ENCODE data around the gene RACK1. TPM values are rescaled to one million over a fixed set of nuclear protein-coding genes. Genes with fewer than 3 reads are reported as not detected.

Gene RACK1
- total RNA-seq, 4 donors from 2014 or later, result 1,656 to 5,035 (median 2,557) TPM

- H3K27ac ChIP-seq, result peak overlapping the region; percentile 86 to 95
- TF ChIP-seq CTCF (IDR thresholded peaks at IDR 0.05), result no peak
- TF ChIP-seq POLR2A (IDR thresholded peaks at IDR 0.05), result no peak
- no peaks in the 10 kb centered on the region for H3K27me3 ChIP-seq
- intact Hi-C loops (cut with DNase I; ENCODE audit: low total_unique reads), result no loop called here
- no peak for DNase-seq
- no peaks in the 10 kb centered on the region for H3K36me3 ChIP-seq
- H3K4me3 ChIP-seq, result peak overlapping the region; percentile 60 to 80
- peaks cover 11% of the 10 kb centered on the region in 2 donors for H3K4me1 ChIP-seq
- no peaks in the 10 kb centered on the region for H3K9me3 ChIP-seq
Measured at GRCh38 chr5:181259974-181260719, 16.4 kb upstream of the RACK1 start.

GRCh38 chr5:181259283-181259682 lies 15.6 kb upstream of the RACK1 start:
- H3K4me3 ChIP-seq, result peak overlapping the region; percentile 60 to 80
- H3K27ac ChIP-seq, result peak overlapping the region; percentile 86 to 95
- no peak for DNase-seq
- intact Hi-C loops (cut with DNase I; ENCODE audit: low total_unique reads), result no loop called here
- no peaks in the 10 kb centered on the region for H3K27me3 ChIP-seq
- TF ChIP-seq POLR2A (IDR thresholded peaks at IDR 0.05) (no peak), CTCF (IDR thresholded peaks at IDR 0.05) (no peak)
- H3K4me1 ChIP-seq, result peaks cover 11% of the 10 kb centered on the region in 2 donors
- no peaks in the 10 kb centered on the region for H3K9me3 ChIP-seq
- H3K36me3 ChIP-seq, result no peaks in the 10 kb centered on the region

- Histone ChIP-seq H3K27me3 (no peaks in the 10 kb centered on the region), H3K4me1 (peaks cover 11 to 13% of the 10 kb centered on the region in 2 donors), H3K9me3 (no peaks in the 10 kb centered on the region), H3K4me3 (no peak overlapping the region), H3K27ac (no peak overlapping the region), H3K36me3 (no peaks in the 10 kb centered on the region)
- no peak for DNase-seq
- TF ChIP-seq CTCF (IDR thresholded peaks at IDR 0.05) (no peak), POLR2A (IDR thresholded peaks at IDR 0.05) (no peak)
- intact Hi-C loops (cut with DNase I; ENCODE audit: low total_unique reads), result no loop called here
Measured at GRCh38 chr5:181258576-181258975, 14.9 kb upstream of the RACK1 start.

- H3K4me1 ChIP-seq, result peaks cover 7 to 25% of the 10 kb centered on the region in 2 donors
- H3K36me3 ChIP-seq, result no peaks in the 10 kb centered on the region
- intact Hi-C loops (cut with DNase I; ENCODE audit: low total_unique reads), result no loop called here
Measured at GRCh38 chr5:181255836-181256578, 12.3 kb upstream of the RACK1 start.

More at GRCh38 chr5:181255836-181256578, 12.3 kb upstream of the RACK1 start:
- H3K4me3 ChIP-seq, result no peak overlapping the region
- H3K27ac ChIP-seq, result no peak overlapping the region
- no peak for DNase-seq
- TF ChIP-seq POLR2A (IDR thresholded peaks at IDR 0.05), result no peak
- TF ChIP-seq CTCF (IDR thresholded peaks at IDR 0.05), result no peak
- H3K27me3 ChIP-seq, result no peaks in the 10 kb centered on the region
- no peaks in the 10 kb centered on the region for H3K9me3 ChIP-seq

Data from uterus (tissue), 4 donors.